Kasumi-1 (cell line): ENCODE data around the gene ADAM22.
"Not testable (repeated sequence)": the region's sequence is repeated elsewhere in the genome, so short reads cannot be mapped to it uniquely, and the experiment has no call there.

Experiments
- DNase-seq, 2 experiments: peaks; one replicate each; lab custom pipeline; 2025; lab: John Stamatoyannopoulos, UW

Gene ADAM22, protein sequence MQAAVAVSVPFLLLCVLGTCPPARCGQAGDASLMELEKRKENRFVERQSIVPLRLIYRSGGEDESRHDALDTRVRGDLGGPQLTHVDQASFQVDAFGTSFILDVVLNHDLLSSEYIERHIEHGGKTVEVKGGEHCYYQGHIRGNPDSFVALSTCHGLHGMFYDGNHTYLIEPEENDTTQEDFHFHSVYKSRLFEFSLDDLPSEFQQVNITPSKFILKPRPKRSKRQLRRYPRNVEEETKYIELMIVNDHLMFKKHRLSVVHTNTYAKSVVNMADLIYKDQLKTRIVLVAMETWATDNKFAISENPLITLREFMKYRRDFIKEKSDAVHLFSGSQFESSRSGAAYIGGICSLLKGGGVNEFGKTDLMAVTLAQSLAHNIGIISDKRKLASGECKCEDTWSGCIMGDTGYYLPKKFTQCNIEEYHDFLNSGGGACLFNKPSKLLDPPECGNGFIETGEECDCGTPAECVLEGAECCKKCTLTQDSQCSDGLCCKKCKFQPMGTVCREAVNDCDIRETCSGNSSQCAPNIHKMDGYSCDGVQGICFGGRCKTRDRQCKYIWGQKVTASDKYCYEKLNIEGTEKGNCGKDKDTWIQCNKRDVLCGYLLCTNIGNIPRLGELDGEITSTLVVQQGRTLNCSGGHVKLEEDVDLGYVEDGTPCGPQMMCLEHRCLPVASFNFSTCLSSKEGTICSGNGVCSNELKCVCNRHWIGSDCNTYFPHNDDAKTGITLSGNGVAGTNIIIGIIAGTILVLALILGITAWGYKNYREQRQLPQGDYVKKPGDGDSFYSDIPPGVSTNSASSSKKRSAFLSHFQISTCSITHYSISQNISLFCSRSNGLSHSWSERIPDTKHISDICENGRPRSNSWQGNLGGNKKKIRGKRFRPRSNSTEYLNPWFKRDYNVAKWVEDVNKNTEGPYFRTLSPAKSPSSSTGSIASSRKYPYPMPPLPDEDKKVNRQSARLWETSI

DNA sequence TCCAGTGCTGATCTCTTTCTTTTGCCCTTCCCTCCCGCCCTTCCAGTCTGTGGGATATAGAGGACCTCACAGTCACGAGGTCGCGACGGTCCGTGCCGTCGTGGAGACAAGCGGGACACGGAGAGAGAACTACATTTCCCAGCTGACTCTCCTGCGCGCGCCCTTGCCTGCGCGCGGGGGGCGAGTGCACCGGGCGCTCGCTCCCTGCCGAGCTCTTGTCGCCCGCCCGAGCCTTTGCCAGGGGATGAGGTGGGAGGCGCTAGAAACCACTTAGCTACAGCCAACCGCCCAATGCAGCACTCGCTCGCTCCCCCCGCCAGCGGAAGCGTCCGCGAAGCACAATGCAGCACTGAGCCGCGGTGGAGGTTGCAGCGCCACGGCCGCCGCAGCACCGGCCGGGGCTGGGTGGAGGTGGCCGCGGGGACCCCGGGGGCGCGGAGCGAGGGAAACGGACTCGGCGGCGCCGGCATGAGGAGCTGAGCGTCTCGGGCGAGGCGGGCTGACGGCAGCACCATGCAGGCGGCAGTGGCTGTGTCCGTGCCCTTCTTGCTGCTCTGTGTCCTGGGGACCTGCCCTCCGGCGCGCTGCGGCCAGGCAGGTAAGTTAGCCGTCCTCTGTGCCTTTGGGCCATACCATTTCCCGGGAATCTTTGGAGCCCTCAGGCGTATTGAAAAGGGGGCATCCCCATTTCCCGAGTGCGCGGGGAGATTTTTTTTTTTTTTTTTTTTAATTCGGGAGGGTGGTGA lies at the start of gene ADAM22:
Gene ADAM22, plus strand, starts transcription at position 299 of the 746 bp plus-strand sequence. Its CDS starts 215 bp downstream, at position 514.
- DNase-seq = peak; percentile 96

GRCh38 chr7:87885018-87885417 lies 49.0 kb upstream of the ADAM22 start:
- peak in 1 of 2 experiments; percentile 13 for DNase-seq

- DNase-seq = peak; percentile 41 to 69
Measured at GRCh38 chr7:87886875-87887274, 47.2 kb upstream of the ADAM22 start.

DNA sequence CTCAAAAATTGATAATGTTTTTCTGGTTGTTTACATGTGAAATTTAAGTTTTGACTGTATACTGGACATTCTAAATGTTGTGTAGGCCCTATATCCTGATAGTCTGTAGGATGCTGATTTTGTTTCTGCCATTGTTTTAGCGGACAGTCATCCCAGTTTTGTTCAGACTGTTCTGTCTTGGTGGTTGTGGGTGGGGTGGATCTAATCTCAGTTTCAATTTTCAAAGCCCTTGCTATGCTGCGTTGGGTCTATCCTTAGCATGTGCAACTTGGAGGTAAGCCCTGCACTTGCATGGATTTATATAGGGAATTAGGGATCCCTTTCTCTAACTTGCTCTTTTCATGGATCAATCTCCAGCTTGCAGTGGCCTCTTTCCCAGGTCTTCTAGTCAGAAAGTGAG lies 38.7 kb upstream of the ADAM22 start:
- no peak for DNase-seq

GRCh38 chr7:87899255-87899654 lies 34.8 kb upstream of the ADAM22 start:
- no peak for DNase-seq

- DNase-seq = peak; percentile 7 to 33
Measured at GRCh38 chr7:87907136-87907906, 26.7 kb upstream of the ADAM22 start.

DNA sequence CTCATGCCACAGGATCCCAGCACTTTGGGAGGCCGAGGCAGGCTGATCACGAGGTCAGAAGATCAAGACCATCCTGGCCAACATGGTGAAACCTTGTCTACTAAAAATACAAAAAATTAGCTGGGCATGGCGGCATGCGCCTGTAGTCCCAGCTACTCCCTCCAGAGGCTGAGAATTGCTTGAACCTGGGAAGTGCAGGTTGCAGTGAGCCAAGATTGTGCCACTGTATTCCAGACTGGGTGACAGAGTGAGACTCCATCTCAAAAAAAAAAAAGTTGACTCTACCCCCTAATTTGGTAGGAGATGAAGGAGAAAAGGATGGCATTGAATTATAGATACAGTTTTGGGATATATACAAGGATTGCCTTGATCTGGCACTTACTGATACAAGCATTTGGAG lies 25.2 kb upstream of the ADAM22 start:
- DNase-seq = not testable (repeated sequence)

DNA sequence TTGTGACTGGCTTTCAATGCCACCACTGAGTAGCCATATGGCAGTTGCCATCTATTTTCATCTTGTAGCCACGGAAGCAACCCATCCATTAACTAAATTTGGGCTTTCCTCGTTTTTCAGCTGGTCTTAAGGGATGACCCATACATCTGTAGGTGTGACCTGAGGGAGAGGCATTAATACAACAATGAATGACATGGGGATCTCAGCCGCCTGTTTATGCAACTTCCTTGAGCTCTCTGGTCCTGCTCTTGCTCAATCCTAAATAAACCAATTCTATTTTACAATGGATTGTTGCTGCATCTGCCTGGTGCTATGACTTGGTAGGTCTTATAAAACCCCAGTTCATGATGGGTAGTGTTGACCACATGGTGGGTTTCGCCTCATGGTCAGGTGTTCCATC lies 21.9 kb upstream of the ADAM22 start:
- DNase-seq = peak in 1 of 2 experiments; percentile 24

DNA sequence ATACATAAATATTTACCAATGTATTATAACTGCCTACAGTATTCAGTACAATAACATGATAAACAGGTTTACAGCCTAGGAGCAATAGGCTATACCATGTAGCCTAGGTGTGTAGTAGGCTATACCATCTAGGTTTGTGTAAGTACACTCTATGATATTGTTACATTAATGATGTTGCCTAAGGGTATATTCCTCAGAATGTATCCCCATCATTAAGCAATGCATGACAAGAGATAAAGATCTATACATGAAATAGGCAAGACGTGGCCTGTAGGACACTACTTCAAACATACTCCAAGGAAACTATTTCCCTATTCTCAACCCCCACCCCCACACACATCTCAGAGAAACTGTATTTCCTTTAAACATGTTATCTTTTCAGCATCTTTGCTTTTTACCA lies 15.3 kb upstream of the ADAM22 start:
- no peak for DNase-seq

DNA sequence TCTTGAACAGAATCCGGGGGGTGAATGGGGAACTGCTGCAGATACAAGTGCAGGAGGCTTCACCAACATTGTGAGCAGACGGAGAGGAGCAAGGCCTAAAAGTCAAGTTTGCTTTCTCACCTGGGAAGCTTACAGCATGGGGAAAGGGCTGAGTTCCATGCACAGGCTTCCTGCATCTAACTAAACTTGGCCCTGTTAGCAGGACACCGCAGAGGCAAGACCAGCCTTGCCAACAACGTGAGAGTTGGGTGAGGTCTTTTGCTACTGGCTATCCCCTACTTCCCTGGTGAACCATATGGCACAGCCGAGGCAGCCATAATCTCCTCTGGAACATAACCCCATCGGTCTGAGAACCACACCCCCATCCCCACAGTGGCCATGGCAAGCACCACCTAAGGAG lies 14.2 kb upstream of the ADAM22 start:
- DNase-seq = no peak

DNA sequence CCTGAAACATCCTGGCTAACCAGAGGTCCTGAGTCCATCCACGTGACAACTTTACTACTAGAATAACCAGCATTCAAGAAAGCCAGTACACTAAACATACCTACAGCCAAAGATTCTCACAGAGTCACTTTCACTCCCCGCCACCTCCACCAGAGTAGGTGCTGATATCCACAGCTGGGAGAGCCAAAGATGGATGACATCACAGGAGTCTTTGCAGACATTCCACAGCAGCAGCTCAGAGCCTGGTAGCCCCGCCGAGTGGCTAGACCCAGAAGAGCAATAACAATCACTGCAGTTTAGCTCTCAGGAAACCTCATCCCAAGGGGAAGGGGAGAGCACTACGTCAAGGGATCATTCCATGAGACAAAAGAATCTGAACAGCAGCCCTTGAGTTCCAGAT lies 13.5 kb upstream of the ADAM22 start:
- DNase-seq = no peak

GRCh38 chr7:87922759-87923395 lies 11.2 kb upstream of the ADAM22 start:
- DNase-seq = not testable (repeated sequence)

DNA sequence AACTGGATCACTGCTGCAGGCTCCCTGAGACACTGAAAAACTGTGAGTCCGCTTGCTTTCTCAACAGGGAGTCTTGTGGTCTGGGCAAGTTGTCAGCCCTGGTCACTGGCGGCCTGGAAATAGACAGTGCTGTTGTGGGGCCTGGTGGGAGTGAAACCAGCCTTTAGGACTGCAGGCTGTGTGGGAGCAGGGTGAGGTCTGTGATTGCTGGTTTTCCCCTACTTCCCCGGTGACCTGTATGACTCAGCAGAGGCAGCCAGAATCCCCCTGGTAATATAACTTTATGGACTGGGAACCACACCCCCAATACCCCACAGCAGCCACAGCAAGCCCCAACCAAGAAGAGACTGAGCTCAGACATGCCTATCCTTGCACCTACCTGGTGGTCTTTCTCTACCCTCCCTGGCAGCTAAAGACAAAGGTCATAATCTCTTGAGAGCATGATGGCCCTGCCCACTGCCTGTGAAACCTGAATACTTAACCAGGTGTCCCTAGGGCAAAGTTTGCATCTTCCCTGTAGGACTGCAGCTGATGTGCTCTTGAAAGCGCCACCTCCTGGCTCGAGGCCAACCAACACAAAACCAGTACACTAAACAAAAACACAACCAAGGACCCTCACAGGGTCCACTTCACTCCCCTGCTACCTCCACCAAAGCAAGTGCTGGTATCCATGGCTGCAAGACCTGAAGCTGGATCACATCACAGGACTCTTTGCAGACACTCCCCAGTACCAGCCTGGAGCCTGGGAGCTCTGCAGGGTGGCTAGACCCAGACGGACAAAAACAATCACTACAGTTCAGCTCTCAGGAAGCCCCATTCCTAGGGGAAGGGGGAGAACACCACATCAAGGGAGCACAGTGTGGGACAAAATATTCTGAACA lies 7.2 kb upstream of the ADAM22 start:
- DNase-seq = peak; percentile 43 to 45

GRCh38 chr7:87933605-87933952 lies 472 bp upstream of the ADAM22 start:
- no peak for DNase-seq

- DNase-seq = peak; percentile 34 to 60
Measured at GRCh38 chr7:87934699-87935383, 790 bp downstream of the ADAM22 start.

- no peak for DNase-seq
Measured at GRCh38 chr7:87935384-87935706, 1.3 kb downstream of the ADAM22 start.

- no peak for DNase-seq
Measured at GRCh38 chr7:87941138-87941537, 7.1 kb downstream of the ADAM22 start.

- DNase-seq = no peak
Measured at GRCh38 chr7:87944547-87944946, 10.5 kb downstream of the ADAM22 start.

DNA sequence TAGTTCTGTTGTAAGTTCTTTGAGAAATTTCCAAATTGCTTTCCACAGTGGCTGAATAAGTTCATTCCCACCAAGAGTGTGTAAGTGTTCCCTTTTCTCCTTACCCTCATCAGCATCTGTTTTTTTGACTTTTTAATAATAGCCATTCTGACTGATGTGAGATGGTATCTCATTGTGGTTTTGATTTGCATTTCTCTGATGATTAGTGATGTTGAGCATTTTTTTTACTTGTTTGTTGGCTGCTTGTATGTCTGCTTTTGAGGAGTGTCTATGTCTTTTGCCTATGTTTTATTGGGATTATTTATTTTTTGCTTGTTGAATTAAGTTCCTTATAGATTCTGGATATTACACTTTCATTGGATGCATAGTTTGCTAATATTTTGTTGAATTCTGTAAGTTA lies 11.9 kb downstream of the ADAM22 start:
- not testable (repeated sequence) for DNase-seq
